Stimulated activated naive CD8-positive, alpha-beta T cell treated with anti-CD3 and anti-CD28 coated beads, Interleukin-15, amount 100 ng/mL, for 72 hours (primary cell): Measurements from ENCODE around the gene RPRD2.

Experiments used
- ATAC-seq: fragments of 150-1000 bp; cut with Tn5 transposase; 2 replicates; pipeline ENCODE4 v1.10.0; 2021; ENCODE audit warnings: mild to moderate bottlenecking, moderate library complexity
- DNase-seq, 2 donors: peaks; one replicate each; pipeline ENCODE4 v3.0.0; 2021 to 2022
- H3K27ac Mint-ChIP-seq, 2 donors: one replicate each; pipeline ENCODE4 v1.8.0; 2022; ENCODE audit warnings: mild to moderate bottlenecking in 2 of 2, mixed read lengths in 2 of 2, moderate library complexity in 2 of 2
- H3K27me3 Mint-ChIP-seq: one replicate; pipeline ENCODE4 v1.8.0; 2022; ENCODE audit warnings: mixed read lengths
- H3K4me1 Mint-ChIP-seq: one replicate; pipeline ENCODE4 v1.8.0; 2022; ENCODE audit warnings: mild to moderate bottlenecking, mixed read lengths
- H3K4me3 Mint-ChIP-seq, 2 donors: one replicate each; pipeline ENCODE4 v1.8.0; 2022; ENCODE audit warnings: mild to moderate bottlenecking in 2 of 2, mixed read lengths in 2 of 2, moderate library complexity in 1 of 2
- H3K9me3 Mint-ChIP-seq, 2 donors: one replicate each; pipeline ENCODE4 v1.8.0; 2022; ENCODE audit warnings: mixed read lengths in 2 of 2

Gene RPRD2

GRCh38 chr1:150410582-150411101 lies 46.7 kb downstream of the RPRD2 start:
- peak overlapping the region in 1 of 2 donors; percentile 48 for H3K27ac Mint-ChIP-seq
- H3K9me3 Mint-ChIP-seq, result no peaks in the 10 kb centered on the region
- no peak overlapping the region for H3K4me3 Mint-ChIP-seq
- peaks cover 27% of the 10 kb centered on the region for H3K4me1 Mint-ChIP-seq
- H3K27me3 Mint-ChIP-seq, result no peaks in the 10 kb centered on the region
- no peak for DNase-seq
- no peak for ATAC-seq

- H3K4me3 Mint-ChIP-seq, result no peak overlapping the region
- H3K9me3 Mint-ChIP-seq, result no peaks in the 10 kb centered on the region
- H3K27ac Mint-ChIP-seq, result no peak overlapping the region
- no peaks in the 10 kb centered on the region for H3K27me3 Mint-ChIP-seq
- no peak for DNase-seq
- H3K4me1 Mint-ChIP-seq, result peaks cover 40% of the 10 kb centered on the region
- no peak for ATAC-seq
Observed at GRCh38 chr1:150414592-150414991, 50.6 kb downstream of the RPRD2 start.

- no peaks in the 10 kb centered on the region for H3K9me3 Mint-ChIP-seq
- peak overlapping the region in 1 of 2 donors; percentile 49 for H3K27ac Mint-ChIP-seq
- ATAC-seq, result no peak
Observed at GRCh38 chr1:150415800-150416199, 51.9 kb downstream of the RPRD2 start.

GRCh38 chr1:150420560-150421265 lies 56.8 kb downstream of the RPRD2 start:
- H3K27me3 Mint-ChIP-seq, result no peaks in the 10 kb centered on the region
- no peak for DNase-seq
- H3K4me1 Mint-ChIP-seq, result peaks cover 23% of the 10 kb centered on the region
- no peak for ATAC-seq
- no peak overlapping the region for H3K4me3 Mint-ChIP-seq
- H3K27ac Mint-ChIP-seq, result no peak overlapping the region
- H3K9me3 Mint-ChIP-seq, result no peaks in the 10 kb centered on the region

More at GRCh38 chr1:150415800-150416199, 51.9 kb downstream of the RPRD2 start:
- no peak for DNase-seq
- Mint-ChIP-seq H3K27me3 (no peaks in the 10 kb centered on the region), H3K4me1 (peaks cover 28% of the 10 kb centered on the region), H3K4me3 (no peak overlapping the region)

GRCh38 chr1:150422541-150422940 lies 58.6 kb downstream of the RPRD2 start:
- DNase-seq, result no peak
- no peak for ATAC-seq
- Mint-ChIP-seq H3K27me3 (no peaks in the 10 kb centered on the region), H3K4me1 (peaks cover 7% of the 10 kb centered on the region), H3K4me3 (no peak overlapping the region), H3K27ac (no peak overlapping the region), H3K9me3 (no peaks in the 10 kb centered on the region)

- H3K4me1 Mint-ChIP-seq, result peaks cover 4% of the 10 kb centered on the region
- no peaks in the 10 kb centered on the region for H3K9me3 Mint-ChIP-seq
- H3K27me3 Mint-ChIP-seq, result no peaks in the 10 kb centered on the region
- no peak overlapping the region for H3K4me3 Mint-ChIP-seq
- ATAC-seq, result no peak
- DNase-seq, result no peak
- H3K27ac Mint-ChIP-seq, result peak overlapping the region in 1 of 2 donors; percentile 61
Observed at GRCh38 chr1:150429805-150430204, 65.9 kb downstream of the RPRD2 start.

- no peak for DNase-seq
- ATAC-seq, result no peak
- Mint-ChIP-seq H3K27me3 (no peaks in the 10 kb centered on the region), H3K4me3 (no peak overlapping the region), H3K27ac (no peak overlapping the region), H3K9me3 (no peaks in the 10 kb centered on the region), H3K4me1 (peaks cover 16% of the 10 kb centered on the region)
Observed at GRCh38 chr1:150441121-150441520, 77.2 kb downstream of the RPRD2 start.

GRCh38 chr1:150444232-150444631 lies 80.3 kb downstream of the RPRD2 start:
- H3K27me3 Mint-ChIP-seq, result no peaks in the 10 kb centered on the region

GRCh38 chr1:150456146-150456647 lies 92.2 kb downstream of the RPRD2 start:
- peak overlapping the region in 1 of 2 donors; percentile 59 for H3K27ac Mint-ChIP-seq
- no peaks in the 10 kb centered on the region for H3K27me3 Mint-ChIP-seq
- ATAC-seq (no peak), DNase-seq (no peak)
- no peak overlapping the region for H3K4me3 Mint-ChIP-seq
- H3K9me3 Mint-ChIP-seq, result no peaks in the 10 kb centered on the region
- no peaks in the 10 kb centered on the region for H3K4me1 Mint-ChIP-seq

More at GRCh38 chr1:150444232-150444631, 80.3 kb downstream of the RPRD2 start:
- Mint-ChIP-seq H3K4me3 (peak overlapping the region in 1 of 2 donors; percentile 7), H3K9me3 (no peaks in the 10 kb centered on the region), H3K4me1 (peaks cover 16% of the 10 kb centered on the region), H3K27ac (peak overlapping the region in 1 of 2 donors; percentile 89)
- peak; percentile 74 for ATAC-seq
- DNase-seq, result no peak

- Mint-ChIP-seq H3K4me3 (no peak overlapping the region), H3K4me1 (peaks cover 6% of the 10 kb centered on the region), H3K27ac (no peak overlapping the region), H3K9me3 (no peaks in the 10 kb centered on the region), H3K27me3 (no peaks in the 10 kb centered on the region)
- peak; percentile 64 for ATAC-seq
- DNase-seq, result peak; percentile 59 to 61
Observed at GRCh38 chr1:150464422-150464826, 100.5 kb downstream of the RPRD2 start.

- DNase-seq (no peak), ATAC-seq (no peak)
- Mint-ChIP-seq H3K9me3 (no peaks in the 10 kb centered on the region), H3K4me3 (no peak overlapping the region), H3K27me3 (no peaks in the 10 kb centered on the region), H3K4me1 (peaks cover 6% of the 10 kb centered on the region), H3K27ac (no peak overlapping the region)
Observed at GRCh38 chr1:150466964-150467363, 103.0 kb downstream of the RPRD2 start.

GRCh38 chr1:150469291-150469690 lies 105.3 kb downstream of the RPRD2 start:
- H3K4me3 Mint-ChIP-seq, result no peak overlapping the region
- H3K27me3 Mint-ChIP-seq, result no peaks in the 10 kb centered on the region
- DNase-seq, result no peak
- no peaks in the 10 kb centered on the region for H3K9me3 Mint-ChIP-seq
- ATAC-seq, result no peak
- no peak overlapping the region for H3K27ac Mint-ChIP-seq
- peaks cover 3% of the 10 kb centered on the region for H3K4me1 Mint-ChIP-seq

GRCh38 chr1:150472601-150473200 lies 108.8 kb downstream of the RPRD2 start:
- peak; percentile 42 for ATAC-seq
- no peak for DNase-seq
- no peaks in the 10 kb centered on the region for H3K27me3 Mint-ChIP-seq

GRCh38 chr1:150473659-150474058 lies 109.7 kb downstream of the RPRD2 start:
- peaks cover 10% of the 10 kb centered on the region for H3K4me1 Mint-ChIP-seq
- no peaks in the 10 kb centered on the region for H3K27me3 Mint-ChIP-seq
- DNase-seq (no peak), ATAC-seq (no peak)
- no peaks in the 10 kb centered on the region for H3K9me3 Mint-ChIP-seq
- H3K27ac Mint-ChIP-seq, result no peak overlapping the region
- no peak overlapping the region for H3K4me3 Mint-ChIP-seq

More at GRCh38 chr1:150472601-150473200, 108.8 kb downstream of the RPRD2 start:
- no peak overlapping the region for H3K4me3 Mint-ChIP-seq
- H3K9me3 Mint-ChIP-seq, result no peaks in the 10 kb centered on the region
- H3K27ac Mint-ChIP-seq, result peak overlapping the region in 1 of 2 donors; percentile 86
- peaks cover 10% of the 10 kb centered on the region for H3K4me1 Mint-ChIP-seq

GRCh38 chr1:150474869-150475268 lies 110.9 kb downstream of the RPRD2 start:
- Mint-ChIP-seq H3K9me3 (no peaks in the 10 kb centered on the region), H3K27ac (no peak overlapping the region), H3K4me1 (peaks cover 10% of the 10 kb centered on the region), H3K4me3 (no peak overlapping the region), H3K27me3 (no peaks in the 10 kb centered on the region)
- no peak for DNase-seq
- no peak for ATAC-seq

- DNase-seq (no peak), ATAC-seq (no peak)
- no peak overlapping the region for H3K27ac Mint-ChIP-seq
- H3K4me1 Mint-ChIP-seq, result peaks cover 10% of the 10 kb centered on the region
- H3K27me3 Mint-ChIP-seq, result no peaks in the 10 kb centered on the region
- no peak overlapping the region for H3K4me3 Mint-ChIP-seq
- H3K9me3 Mint-ChIP-seq, result no peaks in the 10 kb centered on the region
Observed at GRCh38 chr1:150476754-150477153, 112.8 kb downstream of the RPRD2 start.
